Measurements from ENCODE around the gene ARL1.
A peak's percentile ranks its signal among the peaks of the same experiment; 100 is the strongest.
"Not testable (repeated sequence)": the region's sequence is repeated elsewhere in the genome, so short reads cannot be mapped to it uniquely, and the experiment has no call there.

Gene ARL1

DNA sequence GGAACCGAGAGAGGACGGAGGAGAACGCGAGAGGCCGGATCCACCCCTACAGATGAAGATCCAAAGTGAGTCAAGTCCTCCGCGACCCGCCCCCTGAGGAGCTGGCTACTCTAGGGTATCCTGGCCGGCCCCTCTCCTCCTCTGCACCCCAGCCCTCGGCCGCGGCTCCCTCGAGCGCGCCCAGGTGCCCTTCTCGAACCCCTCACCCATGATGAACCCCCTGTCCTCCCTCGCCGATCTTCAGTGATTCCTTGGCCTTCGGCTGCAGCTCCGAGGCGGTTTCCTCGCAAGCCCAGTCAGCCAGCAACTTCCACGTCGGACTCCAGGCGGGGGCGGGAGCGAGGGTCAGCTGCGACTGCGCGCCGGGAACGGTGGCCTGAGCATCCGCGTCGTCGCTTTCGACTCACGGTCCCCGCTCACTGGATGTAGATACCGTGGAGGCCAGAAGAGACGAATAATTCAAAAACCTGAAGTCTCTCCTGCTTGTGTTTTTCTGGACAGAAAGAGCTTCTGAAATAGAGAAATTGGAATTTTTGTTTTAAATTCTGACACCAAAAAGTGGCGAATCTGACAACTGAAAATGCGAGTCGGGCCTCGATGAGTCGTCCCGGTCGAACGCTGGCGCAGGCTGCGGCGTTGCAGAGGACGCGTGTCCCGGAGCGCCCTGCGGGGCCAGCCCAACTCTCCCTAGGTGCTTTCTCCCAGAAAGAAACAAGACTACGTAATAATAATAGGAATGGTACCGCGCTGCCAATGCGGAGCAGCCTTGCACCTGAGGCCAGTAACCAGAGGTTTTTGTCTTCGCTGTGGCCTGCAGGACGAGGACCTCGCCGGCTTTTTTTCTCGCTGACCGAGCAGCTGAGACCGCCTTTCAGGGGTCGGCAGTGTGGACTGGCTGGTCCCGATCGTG, at the start of gene ARL1:
Gene ARL1, minus strand, starts transcription at position 337 of the 910 bp plus-strand sequence. Its CDS starts 127 bp downstream, at position 210.
- peak; percentile 64 to 83 for DNase-seq

DNA sequence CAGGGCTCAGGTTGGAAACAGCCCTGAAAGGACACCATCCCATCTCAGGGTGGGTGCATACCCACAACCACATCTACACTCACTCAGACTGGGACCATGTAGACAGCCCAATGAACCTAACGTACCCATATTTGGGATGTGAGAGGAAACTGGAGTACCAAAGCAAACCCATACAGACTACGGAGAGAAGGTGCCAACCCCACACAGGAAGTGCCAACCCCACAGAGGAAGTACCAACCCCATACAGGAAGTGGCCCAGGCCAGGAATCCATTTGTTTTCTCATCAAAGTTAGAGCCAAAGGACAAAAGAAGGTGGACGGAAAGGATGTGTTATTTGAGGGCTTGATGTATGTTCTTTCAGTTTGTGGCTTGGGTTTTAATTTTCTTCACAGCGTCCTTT, 48.1 kb upstream of the ARL1 start:
- DNase-seq: no peak

DNA sequence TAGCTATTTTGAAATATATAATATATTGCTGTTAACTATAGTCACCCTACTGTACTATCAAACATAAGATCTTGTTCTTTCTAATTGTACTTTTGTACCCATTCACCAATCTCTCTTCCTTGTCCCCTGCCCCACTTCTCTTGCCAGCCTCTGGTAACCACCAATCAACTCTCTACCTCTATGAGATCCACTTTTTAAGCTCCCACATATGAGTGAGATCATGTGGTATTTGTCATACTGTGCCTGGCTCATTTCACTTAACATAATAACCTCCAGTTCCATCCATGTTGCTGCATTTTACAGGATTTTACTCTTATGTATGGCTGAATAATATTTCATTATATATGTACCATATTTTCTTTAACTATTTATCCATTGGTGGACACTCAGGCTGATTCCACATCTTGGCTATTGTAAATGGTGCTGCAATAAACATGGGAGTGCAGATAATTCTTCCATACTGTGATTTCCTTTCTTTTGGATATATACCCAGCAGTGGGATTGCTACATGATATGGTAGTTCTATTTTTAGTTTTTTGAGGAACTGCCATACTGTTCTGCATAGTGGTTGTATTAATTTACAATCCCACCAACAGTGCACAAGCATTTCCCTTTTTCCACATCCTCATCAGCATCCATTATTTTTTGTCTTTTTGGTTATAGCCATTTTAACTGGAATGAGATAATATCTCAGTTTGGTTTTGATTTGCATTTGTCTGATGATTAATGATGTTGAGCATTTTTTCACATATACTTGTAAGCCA, 34.1 kb upstream of the ARL1 start:
- no peak for DNase-seq

DNA sequence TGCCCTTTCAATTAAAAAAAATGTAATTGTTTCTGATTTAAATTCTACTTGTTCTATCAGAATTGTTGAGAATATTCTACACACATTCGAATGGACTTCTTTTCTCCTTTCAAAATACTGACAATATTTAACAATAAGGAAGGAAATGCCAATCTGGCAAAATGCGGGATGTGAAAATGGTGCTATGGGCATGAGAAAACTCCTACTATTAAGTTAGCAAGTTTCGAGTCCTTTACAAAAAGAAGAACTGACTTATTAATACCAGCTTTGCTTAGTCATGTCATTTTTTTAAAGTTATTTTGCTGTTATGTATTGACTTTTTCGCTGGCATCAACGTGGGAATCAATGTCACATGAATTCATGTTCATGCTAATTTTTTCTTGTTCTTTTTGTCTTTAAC, 31.7 kb upstream of the ARL1 start:
- no peak for DNase-seq

- no peak for DNase-seq
Observed at GRCh38 chr12:101436136-101436535, 28.6 kb upstream of the ARL1 start.

DNA sequence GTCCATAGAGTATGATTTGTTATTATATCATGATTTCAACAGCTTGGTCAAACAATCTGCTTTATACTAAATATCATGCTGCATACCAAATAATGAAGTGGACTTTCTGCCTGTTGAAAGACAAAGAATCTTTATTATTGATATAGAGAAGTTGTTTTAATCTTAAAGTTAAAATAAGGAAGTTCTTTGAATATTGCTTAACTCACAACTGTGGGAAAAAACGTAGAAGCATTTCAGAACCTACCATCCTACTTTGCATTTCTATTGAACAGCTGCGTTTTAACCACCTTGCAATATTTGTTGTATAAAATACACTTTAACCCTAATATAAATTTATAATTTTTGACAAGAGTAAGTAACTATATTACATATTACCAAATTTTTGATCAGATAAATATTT, 22.9 kb upstream of the ARL1 start:
- DNase-seq: no peak

- DNase-seq: no peak
Observed at GRCh38 chr12:101424620-101425019, 17.0 kb upstream of the ARL1 start.

GRCh38 chr12:101422066-101422465, 14.5 kb upstream of the ARL1 start:
- DNase-seq: not testable (repeated sequence)

GRCh38 chr12:101415228-101415627, 7.7 kb upstream of the ARL1 start:
- no peak for DNase-seq

GRCh38 chr12:101414533-101415119, 7.1 kb upstream of the ARL1 start:
- DNase-seq: peak; percentile 1 to 54

DNA sequence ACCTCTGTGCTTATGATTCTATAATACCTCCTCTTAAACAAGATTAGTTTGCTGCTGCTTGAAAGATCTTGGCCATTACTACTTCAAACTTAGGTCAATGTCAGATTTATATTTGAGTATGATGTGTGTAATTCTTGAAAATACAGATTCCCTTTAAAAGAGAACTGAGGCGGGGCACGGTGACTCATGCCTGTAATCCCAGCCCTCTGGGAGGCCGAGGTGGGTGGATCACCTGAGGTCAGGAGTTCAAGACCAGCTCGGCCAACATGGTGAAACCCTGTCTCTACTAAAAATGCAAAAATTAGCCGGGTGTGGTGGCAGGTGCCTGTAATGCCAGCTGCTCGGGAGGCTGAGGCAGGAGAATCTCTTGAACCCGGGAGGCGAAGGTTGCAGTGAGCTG, 2.6 kb upstream of the ARL1 start:
- not testable (repeated sequence) for DNase-seq

- peak in 1 of 2 experiments; percentile 53 for DNase-seq
Observed at GRCh38 chr12:101407049-101407435, 530 bp downstream of the ARL1 start.

- DNase-seq: not testable (repeated sequence)
Observed at GRCh38 chr12:101391181-101391580, 16.4 kb downstream of the ARL1 start.

- no peak for DNase-seq
Observed at GRCh38 chr12:101379149-101379548, 28.4 kb downstream of the ARL1 start.

DNA sequence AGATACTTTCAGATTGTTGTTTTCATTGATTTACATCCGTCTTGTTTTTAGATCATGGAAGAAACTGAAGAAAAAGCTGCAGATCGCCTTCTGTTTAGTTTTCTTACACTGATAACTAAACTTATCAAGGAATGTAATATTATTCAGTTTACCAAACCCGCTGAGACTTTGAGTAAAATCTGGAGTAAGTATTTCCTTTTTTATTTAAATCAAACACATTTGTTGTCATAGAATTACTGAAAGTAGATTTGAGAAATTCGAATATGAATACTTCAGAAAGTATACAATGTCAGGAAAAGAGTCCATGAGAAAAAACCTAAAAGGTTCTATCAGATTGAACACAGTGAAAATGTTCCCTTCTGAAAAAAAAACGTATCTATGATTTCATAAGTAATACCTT, 32.0 kb downstream of the ARL1 start:
- DNase-seq: no peak

DNA sequence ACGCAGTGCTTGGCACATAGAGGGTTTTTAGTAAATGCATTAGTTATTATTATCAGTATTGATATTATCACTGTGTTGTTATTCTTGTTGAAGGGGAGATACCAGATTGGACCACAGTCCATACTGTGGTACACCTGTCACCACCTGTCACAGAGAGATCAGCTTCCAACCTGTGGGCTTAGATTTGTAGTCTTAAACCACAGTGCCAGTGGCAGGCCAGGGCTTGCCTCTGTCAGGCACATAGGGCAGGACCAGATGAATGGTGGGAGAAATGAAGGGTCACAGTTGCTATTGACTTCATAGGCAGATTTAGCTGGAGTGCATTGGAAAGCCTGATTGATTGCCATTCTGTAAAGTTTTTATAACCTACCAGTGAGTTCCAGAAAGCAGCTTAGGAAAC, 35.1 kb downstream of the ARL1 start:
- DNase-seq: no peak

- DNase-seq: no peak
Observed at GRCh38 chr12:101368016-101368415, 39.6 kb downstream of the ARL1 start.

- DNase-seq: no peak
Observed at GRCh38 chr12:101361455-101361854, 46.1 kb downstream of the ARL1 start.

- no peak for DNase-seq
Observed at GRCh38 chr12:101356794-101357193, 50.8 kb downstream of the ARL1 start.

DNA sequence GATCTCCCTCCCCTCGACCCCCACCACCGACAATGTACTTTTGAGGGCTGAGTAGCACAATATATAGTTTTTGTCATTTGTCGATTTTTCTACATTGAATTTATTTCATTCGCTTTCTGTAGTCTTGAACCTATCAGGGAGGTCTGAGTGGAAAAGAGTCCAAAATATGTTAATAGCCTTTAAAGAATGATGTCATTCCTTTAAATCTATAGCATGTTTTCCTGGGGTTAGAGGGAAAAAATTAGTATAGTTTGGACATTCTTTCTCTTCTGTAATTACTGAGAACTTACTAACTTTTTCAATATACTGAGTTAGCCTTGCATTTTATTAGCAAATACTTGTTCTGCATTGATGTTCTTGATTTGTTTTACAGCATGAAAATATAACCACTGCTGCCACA, 55.9 kb downstream of the ARL1 start:
- DNase-seq: no peak

DNA sequence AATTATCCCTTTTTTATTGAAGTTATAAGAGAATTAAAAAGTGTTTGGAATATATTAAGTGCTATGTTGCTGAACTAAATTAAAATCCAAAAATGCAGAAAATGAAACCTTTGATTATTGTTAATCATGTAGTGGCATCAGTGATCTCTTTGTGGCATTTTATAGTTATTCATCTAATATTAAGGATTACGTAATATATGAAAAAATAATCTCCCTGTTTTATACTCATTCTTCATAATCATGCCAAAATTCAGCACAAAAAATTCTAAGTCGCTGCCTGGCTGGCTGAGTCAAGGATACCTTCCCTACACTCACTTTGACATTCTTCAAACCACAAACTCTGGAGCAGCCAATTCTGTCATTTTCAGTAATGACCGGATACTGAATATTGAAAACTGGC, 63.7 kb downstream of the ARL1 start:
- no peak for DNase-seq
